ENCODE results near the gene VWC2. TPM values are rescaled to one million over a fixed set of nuclear protein-coding genes. Genes with fewer than 3 reads are reported as not detected.

VWC2 gene
- total and polyA plus RNA-seq, 10 of the 15 experiments (the other 5 are each of a cell fraction or from before 2014, with no cell fraction given), result 0.01 to 0.06 (median 0.03) TPM; not detected in 7

DNA sequence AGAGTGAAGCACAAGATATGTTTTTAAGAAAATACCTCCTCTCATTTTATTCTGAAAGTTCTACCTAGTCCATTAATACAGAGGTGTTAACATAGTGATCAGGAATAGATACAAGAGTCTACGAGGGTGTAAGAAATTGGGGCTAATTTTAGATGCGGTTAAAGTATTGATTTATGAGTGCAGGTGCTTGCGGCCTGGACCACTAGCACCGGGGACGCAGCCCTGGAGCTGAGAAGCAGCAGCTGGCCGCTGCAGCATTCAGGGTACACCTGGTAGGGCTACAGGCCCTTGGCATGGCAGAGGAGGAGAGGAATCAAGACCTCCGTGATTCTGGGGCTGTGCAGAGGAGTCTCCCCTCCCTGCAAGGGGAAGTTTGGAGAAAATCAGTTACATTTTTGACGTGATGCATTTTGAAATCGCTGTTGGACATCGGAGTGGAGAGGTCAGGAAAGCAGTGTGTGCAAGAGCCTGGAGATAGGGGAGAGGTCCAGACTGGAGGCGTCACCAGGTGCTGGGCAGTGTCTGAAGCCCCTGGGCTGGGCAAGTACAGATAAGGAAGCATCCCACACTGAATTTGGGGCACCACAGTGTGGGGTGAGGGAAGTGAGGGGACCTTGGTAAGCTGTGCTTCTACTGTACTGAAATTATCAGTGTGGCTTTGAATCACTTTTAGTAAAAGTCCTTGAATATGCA is 112.3 kb downstream of the VWC2 start (continued):
- TF ChIP-seq, protein P1, sequence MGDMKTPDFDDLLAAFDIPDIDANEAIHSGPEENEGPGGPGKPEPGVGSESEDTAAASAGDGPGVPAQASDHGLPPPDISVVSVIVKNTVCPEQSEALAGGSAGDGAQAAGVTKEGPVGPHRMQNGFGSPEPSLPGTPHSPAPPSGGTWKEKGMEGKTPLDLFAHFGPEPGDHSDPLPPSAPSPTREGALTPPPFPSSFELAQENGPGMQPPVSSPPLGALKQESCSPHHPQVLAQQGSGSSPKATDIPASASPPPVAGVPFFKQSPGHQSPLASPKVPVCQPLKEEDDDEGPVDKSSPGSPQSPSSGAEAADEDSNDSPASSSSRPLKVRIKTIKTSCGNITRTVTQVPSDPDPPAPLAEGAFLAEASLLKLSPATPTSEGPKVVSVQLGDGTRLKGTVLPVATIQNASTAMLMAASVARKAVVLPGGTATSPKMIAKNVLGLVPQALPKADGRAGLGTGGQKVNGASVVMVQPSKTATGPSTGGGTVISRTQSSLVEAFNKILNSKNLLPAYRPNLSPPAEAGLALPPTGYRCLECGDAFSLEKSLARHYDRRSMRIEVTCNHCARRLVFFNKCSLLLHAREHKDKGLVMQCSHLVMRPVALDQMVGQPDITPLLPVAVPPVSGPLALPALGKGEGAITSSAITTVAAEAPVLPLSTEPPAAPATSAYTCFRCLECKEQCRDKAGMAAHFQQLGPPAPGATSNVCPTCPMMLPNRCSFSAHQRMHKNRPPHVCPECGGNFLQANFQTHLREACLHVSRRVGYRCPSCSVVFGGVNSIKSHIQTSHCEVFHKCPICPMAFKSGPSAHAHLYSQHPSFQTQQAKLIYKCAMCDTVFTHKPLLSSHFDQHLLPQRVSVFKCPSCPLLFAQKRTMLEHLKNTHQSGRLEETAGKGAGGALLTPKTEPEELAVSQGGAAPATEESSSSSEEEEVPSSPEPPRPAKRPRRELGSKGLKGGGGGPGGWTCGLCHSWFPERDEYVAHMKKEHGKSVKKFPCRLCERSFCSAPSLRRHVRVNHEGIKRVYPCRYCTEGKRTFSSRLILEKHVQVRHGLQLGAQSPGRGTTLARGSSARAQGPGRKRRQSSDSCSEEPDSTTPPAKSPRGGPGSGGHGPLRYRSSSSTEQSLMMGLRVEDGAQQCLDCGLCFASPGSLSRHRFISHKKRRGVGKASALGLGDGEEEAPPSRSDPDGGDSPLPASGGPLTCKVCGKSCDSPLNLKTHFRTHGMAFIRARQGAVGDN (IDR thresholded peaks at IDR 0.05), result no peak
- TF ChIP-seq POLR2A (IDR thresholded peaks at IDR 0.05; ENCODE audit: low read depth, low read length) (no peak), ETV6 (conservative IDR thresholded peaks at IDR 0.05 in 1 of 2, IDR thresholded peaks at IDR 0.05 in 1 of 2; ENCODE audit: borderline replicate concordance in 1 of 2, low read depth in 1 of 2) (no peak), IKZF2 (IDR thresholded peaks at IDR 0.05) (peak in 1 of 2 experiments; percentile 12; a peak in 1 of 4 replicates), NFYB (IDR thresholded peaks at IDR 0.05; ENCODE audit: insufficient read depth, low read depth, low read length) (no peak), TCF7 (IDR thresholded peaks at IDR 0.05; ENCODE audit: borderline replicate concordance) (no peak), NR2C1 (IDR thresholded peaks at IDR 0.05) (no peak), RCOR1 (conservative IDR thresholded peaks at IDR 0.05; ENCODE audit: low read depth, low read length) (no peak), LARP7 (IDR thresholded peaks at IDR 0.05) (no peak), KAT2A (conservative IDR thresholded peaks at IDR 0.05; ENCODE audit: control insufficient read depth, low read depth, low read length) (no peak), MTA2 (IDR thresholded peaks at IDR 0.05; ENCODE audit: low read depth) (peak; percentile 64), HDAC6 (IDR thresholded peaks at IDR 0.05; ENCODE audit: unreplicated experiment) (no peak)
- TF ChIP-seq, protein P2, sequence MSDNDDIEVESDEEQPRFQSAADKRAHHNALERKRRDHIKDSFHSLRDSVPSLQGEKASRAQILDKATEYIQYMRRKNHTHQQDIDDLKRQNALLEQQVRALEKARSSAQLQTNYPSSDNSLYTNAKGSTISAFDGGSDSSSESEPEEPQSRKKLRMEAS (IDR thresholded peaks at IDR 0.05; ENCODE audit: low read depth, low read length), result no peak
- TF ChIP-seq, protein P3, sequence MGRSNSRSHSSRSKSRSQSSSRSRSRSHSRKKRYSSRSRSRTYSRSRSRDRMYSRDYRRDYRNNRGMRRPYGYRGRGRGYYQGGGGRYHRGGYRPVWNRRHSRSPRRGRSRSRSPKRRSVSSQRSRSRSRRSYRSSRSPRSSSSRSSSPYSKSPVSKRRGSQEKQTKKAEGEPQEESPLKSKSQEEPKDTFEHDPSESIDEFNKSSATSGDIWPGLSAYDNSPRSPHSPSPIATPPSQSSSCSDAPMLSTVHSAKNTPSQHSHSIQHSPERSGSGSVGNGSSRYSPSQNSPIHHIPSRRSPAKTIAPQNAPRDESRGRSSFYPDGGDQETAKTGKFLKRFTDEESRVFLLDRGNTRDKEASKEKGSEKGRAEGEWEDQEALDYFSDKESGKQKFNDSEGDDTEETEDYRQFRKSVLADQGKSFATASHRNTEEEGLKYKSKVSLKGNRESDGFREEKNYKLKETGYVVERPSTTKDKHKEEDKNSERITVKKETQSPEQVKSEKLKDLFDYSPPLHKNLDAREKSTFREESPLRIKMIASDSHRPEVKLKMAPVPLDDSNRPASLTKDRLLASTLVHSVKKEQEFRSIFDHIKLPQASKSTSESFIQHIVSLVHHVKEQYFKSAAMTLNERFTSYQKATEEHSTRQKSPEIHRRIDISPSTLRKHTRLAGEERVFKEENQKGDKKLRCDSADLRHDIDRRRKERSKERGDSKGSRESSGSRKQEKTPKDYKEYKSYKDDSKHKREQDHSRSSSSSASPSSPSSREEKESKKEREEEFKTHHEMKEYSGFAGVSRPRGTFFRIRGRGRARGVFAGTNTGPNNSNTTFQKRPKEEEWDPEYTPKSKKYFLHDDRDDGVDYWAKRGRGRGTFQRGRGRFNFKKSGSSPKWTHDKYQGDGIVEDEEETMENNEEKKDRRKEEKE (IDR thresholded peaks at IDR 0.05), result no peak
- TF ChIP-seq, protein P4, sequence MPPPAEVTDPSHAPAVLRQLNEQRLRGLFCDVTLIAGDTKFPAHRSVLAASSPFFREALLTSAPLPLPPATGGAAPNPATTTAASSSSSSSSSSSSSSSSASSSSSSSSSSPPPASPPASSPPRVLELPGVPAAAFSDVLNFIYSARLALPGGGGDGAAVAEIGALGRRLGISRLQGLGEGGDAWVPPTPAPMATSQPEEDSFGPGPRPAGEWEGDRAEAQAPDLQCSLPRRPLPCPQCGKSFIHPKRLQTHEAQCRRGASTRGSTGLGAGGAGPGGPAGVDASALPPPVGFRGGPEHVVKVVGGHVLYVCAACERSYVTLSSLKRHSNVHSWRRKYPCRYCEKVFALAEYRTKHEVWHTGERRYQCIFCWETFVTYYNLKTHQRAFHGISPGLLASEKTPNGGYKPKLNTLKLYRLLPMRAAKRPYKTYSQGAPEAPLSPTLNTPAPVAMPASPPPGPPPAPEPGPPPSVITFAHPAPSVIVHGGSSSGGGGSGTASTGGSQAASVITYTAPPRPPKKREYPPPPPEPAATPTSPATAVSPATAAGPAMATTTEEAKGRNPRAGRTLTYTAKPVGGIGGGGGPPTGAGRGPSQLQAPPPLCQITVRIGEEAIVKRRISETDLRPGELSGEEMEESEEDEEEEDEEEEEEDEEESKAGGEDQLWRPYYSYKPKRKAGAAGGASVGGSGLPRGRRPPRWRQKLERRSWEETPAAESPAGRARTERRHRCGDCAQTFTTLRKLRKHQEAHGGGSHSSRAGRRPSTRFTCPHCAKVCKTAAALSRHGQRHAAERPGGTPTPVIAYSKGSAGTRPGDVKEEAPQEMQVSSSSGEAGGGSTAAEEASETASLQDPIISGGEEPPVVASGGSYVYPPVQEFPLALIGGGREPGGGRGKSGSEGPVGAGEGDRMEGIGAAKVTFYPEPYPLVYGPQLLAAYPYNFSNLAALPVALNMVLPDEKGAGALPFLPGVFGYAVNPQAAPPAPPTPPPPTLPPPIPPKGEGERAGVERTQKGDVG (CRISPR knock-in tag; IDR thresholded peaks at IDR 0.05), result no peak
- TF ChIP-seq, protein P5, sequence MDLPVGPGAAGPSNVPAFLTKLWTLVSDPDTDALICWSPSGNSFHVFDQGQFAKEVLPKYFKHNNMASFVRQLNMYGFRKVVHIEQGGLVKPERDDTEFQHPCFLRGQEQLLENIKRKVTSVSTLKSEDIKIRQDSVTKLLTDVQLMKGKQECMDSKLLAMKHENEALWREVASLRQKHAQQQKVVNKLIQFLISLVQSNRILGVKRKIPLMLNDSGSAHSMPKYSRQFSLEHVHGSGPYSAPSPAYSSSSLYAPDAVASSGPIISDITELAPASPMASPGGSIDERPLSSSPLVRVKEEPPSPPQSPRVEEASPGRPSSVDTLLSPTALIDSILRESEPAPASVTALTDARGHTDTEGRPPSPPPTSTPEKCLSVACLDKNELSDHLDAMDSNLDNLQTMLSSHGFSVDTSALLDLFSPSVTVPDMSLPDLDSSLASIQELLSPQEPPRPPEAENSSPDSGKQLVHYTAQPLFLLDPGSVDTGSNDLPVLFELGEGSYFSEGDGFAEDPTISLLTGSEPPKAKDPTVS (IDR thresholded peaks at IDR 0.05; ENCODE audit: low read depth, low read length), result no peak
